HepG2 (cell line): ENCODE measurements around the gene MT1G. TPM values are rescaled to one million over a fixed set of nuclear protein-coding genes. Genes with fewer than 3 reads are reported as not detected.

ENCODE experiments used
- AKAP8 ChIP-seq: sonication (generic); formaldehyde crosslinking; IDR thresholded peaks from 2 replicates; pipeline ENCODE4 v1.5.1; 2020; ENCODE audit warnings: mild to moderate bottlenecking, missing genetic modification reagents
- ARNT ChIP-seq: fragments of 450-650 bp; IDR thresholded peaks from 2 replicates; pipeline ENCODE4 v1.6.1; 2017
- ARNTL ChIP-seq: sonication (generic); formaldehyde crosslinking; IDR thresholded peaks from 2 replicates; pipeline ENCODE4 v1.4.0; 2020; ENCODE audit warnings: mild to moderate bottlenecking, missing genetic modification reagents
- BCL6 ChIP-seq: IDR thresholded peaks from 2 replicates; pipeline ENCODE4 v1.6.1; 2016; ENCODE audit warnings: missing genetic modification reagents, missing compliant biosample characterization
- GABPB1 ChIP-seq: IDR thresholded peaks from 2 replicates; pipeline ENCODE4 v1.6.1; 2016; ENCODE audit warnings: mild to moderate bottlenecking, missing genetic modification reagents, moderate library complexity, missing compliant biosample characterization
- MATR3 ChIP-seq: sonication (generic); formaldehyde crosslinking; IDR thresholded peaks from 2 replicates; pipeline ENCODE4 v1.4.0; 2020; ENCODE audit warnings: missing genetic modification reagents
- NCOA2 ChIP-seq: sonication (generic); formaldehyde crosslinking; IDR thresholded peaks from 2 replicates; pipeline ENCODE4 v1.8.0; 2022; ENCODE audit warnings: inconsistent platforms
- NFATC3 ChIP-seq: sonication (generic); formaldehyde crosslinking; IDR thresholded peaks from 2 replicates; pipeline ENCODE4 v1.5.1; 2020; ENCODE audit warnings: mild to moderate bottlenecking, missing genetic modification reagents
- PAF1 ChIP-seq: IDR thresholded peaks from 2 replicates; pipeline ENCODE4 v1.6.1; 2016; ENCODE audit warnings: missing genetic modification reagents, missing compliant biosample characterization
- RARG ChIP-seq: sonication (generic); formaldehyde crosslinking; IDR thresholded peaks from 2 replicates; pipeline ENCODE4 v1.4.0; 2020; ENCODE audit warnings: low read depth, mild to moderate bottlenecking, missing genetic modification reagents
- SETDB1 ChIP-seq: sonication (generic); formaldehyde crosslinking; IDR thresholded peaks from 2 replicates; pipeline ENCODE4 v1.5.1; 2020; ENCODE audit warnings: missing genetic modification reagents, mild to moderate bottlenecking, borderline replicate concordance
- SOX6 ChIP-seq, 2 experiments: fragments of 450-650 bp in 1 of 2; sonication (generic) in 1 of 2; formaldehyde crosslinking in 1 of 2; IDR thresholded peaks; 2 replicates each; pipeline versions ENCODE4 v1.4.0 to v1.6.1; 2017 to 2020; ENCODE audit warnings: antibody characterized with exemption in 1 of 2, mild to moderate bottlenecking in 1 of 2, missing genetic modification reagents in 1 of 2
- ZNF263 ChIP-seq: sonication (generic); formaldehyde crosslinking; IDR thresholded peaks from 2 replicates; pipeline ENCODE4 v1.4.0; 2020; ENCODE audit warnings: missing genetic modification reagents
- ZNF547 ChIP-seq: sonication (generic); formaldehyde crosslinking; IDR thresholded peaks from 2 replicates; pipeline ENCODE4 v1.5.1; 2020; ENCODE audit warnings: mild to moderate bottlenecking, missing genetic modification reagents
- ZNF589 ChIP-seq: sonication (generic); formaldehyde crosslinking; conservative IDR thresholded peaks from 2 replicates; pipeline ENCODE4 v1.8.0; 2022; ENCODE audit warnings: mild to moderate bottlenecking, moderate library complexity, missing genetic modification reagents
- ZNF605 ChIP-seq: sonication (generic); formaldehyde crosslinking; IDR thresholded peaks from 2 replicates; pipeline ENCODE4 v1.8.0; 2022; ENCODE audit warnings: mild to moderate bottlenecking, missing genetic modification reagents
- polyA plus RNA-seq, 8 experiments: library from polyadenylated mRNA; depleted of rRNA in 3 of 8; stranded (reverse) in 7 of 8; unstranded in 1 of 8; fragments of >200 nt; fragmentation: Illumina TruSeq in 4 of 8; extraction: Trizol in 4 of 8; gene quantifications; 2 replicates each; pipeline versions ENCODE4 v1.2.1 to v1.2.3, GENCODE V29; 2011 to 2016; ENCODE audit warnings: low read depth in 4 of 8, missing spikeins in 1 of 8, mixed read lengths in 1 of 8; ENCODE audit not compliant: insufficient read depth in 1 of 8
- total RNA-seq, 5 experiments: library from RNA; depleted of rRNA; stranded (reverse); fragments of >200 nt; fragmentation: Illumina TruSeq; extraction: Trizol; gene quantifications; 2 replicates each; pipeline ENCODE4 v1.2.3, GENCODE V29; 2016; ENCODE audit warnings: low read depth in 1 of 5
- TF ChIP-seq, protein P1 (sequence below): sonication (generic); formaldehyde crosslinking; IDR thresholded peaks from 2 replicates; pipeline ENCODE4 v1.5.1; 2020; ENCODE audit warnings: mild to moderate bottlenecking, missing genetic modification reagents, moderate library complexity
- TF ChIP-seq, protein P2 (sequence below): sonication (generic); formaldehyde crosslinking; IDR thresholded peaks from 2 replicates; pipeline ENCODE4 v1.8.0; 2022; ENCODE audit warnings: mild to moderate bottlenecking, missing genetic modification reagents
- TF ChIP-seq, protein P3 (sequence below): sonication (generic); formaldehyde crosslinking; IDR thresholded peaks from 2 replicates; pipeline ENCODE4 v1.4.0; 2020; ENCODE audit warnings: missing genetic modification reagents
- TF ChIP-seq, protein P4 (sequence below): sonication (generic); formaldehyde crosslinking; IDR thresholded peaks from 2 replicates; pipeline ENCODE4 v1.5.0; 2020; ENCODE audit warnings: missing genetic modification reagents
- TF ChIP-seq, protein P5 (sequence below): sonication (generic); formaldehyde crosslinking; IDR thresholded peaks from 2 replicates; pipeline ENCODE4 v1.4.0; 2020; ENCODE audit warnings: missing genetic modification reagents, borderline replicate concordance

Gene MT1G
- total and polyA plus RNA-seq, 2 of the 13 experiments (the other 11 are each of a cell fraction or from before 2014, with no cell fraction given): 3.6 to 377 TPM

DNA sequence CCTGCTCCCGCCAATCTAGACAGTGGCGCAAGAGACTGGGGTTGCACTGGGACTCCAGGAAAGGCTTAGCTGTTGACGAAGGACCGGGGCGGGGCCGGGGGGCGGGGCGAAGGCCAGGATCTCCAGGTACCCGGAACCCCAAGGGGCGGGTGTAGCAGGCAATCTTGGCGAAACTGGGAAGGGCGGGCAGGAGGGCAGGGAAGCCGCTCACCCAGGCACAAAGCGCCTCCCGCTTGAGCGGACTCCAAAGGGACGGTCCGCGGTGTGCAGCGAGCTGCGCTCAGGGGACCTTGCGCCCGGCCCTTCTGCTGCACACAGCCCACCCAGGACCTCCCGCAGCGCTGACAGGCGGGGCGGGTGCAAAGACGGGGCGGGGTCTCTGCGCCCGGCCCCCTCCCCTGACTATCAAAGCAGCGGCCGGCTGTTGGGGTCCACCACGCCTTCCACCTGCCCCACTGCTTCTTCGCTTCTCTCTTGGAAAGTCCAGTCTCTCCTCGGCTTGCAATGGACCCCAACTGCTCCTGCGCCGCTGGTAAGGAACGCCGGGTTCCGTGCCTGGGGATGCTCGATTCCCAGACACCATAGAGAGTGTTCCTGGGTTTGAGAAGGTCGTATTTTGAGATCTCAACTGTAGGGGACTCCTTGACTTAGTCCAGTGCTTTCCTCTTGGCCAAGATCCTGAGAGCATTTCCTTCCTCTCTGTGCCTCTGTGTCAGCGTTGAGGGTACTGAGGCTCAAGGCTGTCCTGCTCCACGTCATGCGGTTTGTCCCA lies 10.1 kb downstream of the MT1G start, which contains the start of gene MT1F (continued):
- TF ChIP-seq SETDB1 (CRISPR knock-in tag): no peak
- 0 out of 2 replicates have a peak, but pooled peaks have one; percentile 9 for TF ChIP-seq ZNF263 (CRISPR knock-in tag)
- TF ChIP-seq ZNF547 (CRISPR knock-in tag): peak; percentile 50; the same call in 1 of the 2 replicates
- TF ChIP-seq BCL6 (CRISPR knock-in tag): peak; percentile 48
- no peak for TF ChIP-seq ARNT
- TF ChIP-seq AKAP8 (CRISPR knock-in tag): 0 out of 2 replicates have a peak, but pooled peaks have one; percentile 74
- TF ChIP-seq, protein P1, sequence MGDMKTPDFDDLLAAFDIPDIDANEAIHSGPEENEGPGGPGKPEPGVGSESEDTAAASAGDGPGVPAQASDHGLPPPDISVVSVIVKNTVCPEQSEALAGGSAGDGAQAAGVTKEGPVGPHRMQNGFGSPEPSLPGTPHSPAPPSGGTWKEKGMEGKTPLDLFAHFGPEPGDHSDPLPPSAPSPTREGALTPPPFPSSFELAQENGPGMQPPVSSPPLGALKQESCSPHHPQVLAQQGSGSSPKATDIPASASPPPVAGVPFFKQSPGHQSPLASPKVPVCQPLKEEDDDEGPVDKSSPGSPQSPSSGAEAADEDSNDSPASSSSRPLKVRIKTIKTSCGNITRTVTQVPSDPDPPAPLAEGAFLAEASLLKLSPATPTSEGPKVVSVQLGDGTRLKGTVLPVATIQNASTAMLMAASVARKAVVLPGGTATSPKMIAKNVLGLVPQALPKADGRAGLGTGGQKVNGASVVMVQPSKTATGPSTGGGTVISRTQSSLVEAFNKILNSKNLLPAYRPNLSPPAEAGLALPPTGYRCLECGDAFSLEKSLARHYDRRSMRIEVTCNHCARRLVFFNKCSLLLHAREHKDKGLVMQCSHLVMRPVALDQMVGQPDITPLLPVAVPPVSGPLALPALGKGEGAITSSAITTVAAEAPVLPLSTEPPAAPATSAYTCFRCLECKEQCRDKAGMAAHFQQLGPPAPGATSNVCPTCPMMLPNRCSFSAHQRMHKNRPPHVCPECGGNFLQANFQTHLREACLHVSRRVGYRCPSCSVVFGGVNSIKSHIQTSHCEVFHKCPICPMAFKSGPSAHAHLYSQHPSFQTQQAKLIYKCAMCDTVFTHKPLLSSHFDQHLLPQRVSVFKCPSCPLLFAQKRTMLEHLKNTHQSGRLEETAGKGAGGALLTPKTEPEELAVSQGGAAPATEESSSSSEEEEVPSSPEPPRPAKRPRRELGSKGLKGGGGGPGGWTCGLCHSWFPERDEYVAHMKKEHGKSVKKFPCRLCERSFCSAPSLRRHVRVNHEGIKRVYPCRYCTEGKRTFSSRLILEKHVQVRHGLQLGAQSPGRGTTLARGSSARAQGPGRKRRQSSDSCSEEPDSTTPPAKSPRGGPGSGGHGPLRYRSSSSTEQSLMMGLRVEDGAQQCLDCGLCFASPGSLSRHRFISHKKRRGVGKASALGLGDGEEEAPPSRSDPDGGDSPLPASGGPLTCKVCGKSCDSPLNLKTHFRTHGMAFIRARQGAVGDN: peak; percentile 68
- TF ChIP-seq, protein P2, sequence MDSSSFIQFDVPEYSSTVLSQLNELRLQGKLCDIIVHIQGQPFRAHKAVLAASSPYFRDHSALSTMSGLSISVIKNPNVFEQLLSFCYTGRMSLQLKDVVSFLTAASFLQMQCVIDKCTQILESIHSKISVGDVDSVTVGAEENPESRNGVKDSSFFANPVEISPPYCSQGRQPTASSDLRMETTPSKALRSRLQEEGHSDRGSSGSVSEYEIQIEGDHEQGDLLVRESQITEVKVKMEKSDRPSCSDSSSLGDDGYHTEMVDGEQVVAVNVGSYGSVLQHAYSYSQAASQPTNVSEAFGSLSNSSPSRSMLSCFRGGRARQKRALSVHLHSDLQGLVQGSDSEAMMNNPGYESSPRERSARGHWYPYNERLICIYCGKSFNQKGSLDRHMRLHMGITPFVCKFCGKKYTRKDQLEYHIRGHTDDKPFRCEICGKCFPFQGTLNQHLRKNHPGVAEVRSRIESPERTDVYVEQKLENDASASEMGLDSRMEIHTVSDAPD (CRISPR knock-in tag): no peak
- TF ChIP-seq MATR3 (CRISPR knock-in tag): no peak
- TF ChIP-seq, protein P3, sequence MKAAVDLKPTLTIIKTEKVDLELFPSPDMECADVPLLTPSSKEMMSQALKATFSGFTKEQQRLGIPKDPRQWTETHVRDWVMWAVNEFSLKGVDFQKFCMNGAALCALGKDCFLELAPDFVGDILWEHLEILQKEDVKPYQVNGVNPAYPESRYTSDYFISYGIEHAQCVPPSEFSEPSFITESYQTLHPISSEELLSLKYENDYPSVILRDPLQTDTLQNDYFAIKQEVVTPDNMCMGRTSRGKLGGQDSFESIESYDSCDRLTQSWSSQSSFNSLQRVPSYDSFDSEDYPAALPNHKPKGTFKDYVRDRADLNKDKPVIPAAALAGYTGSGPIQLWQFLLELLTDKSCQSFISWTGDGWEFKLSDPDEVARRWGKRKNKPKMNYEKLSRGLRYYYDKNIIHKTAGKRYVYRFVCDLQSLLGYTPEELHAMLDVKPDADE (CRISPR knock-in tag): peak; percentile 30; the same call in 1 of the 2 replicates
- TF ChIP-seq ZNF589 (CRISPR knock-in tag): 0 out of 2 replicates have a peak, but pooled peaks have one; percentile 42
- TF ChIP-seq SOX6 (IDR thresholded peaks at IDR 0.05): no peak
- TF ChIP-seq SOX6 (CRISPR knock-in tag; IDR thresholded peaks at IDR 0.05): peak; percentile 62
- TF ChIP-seq, protein P4, sequence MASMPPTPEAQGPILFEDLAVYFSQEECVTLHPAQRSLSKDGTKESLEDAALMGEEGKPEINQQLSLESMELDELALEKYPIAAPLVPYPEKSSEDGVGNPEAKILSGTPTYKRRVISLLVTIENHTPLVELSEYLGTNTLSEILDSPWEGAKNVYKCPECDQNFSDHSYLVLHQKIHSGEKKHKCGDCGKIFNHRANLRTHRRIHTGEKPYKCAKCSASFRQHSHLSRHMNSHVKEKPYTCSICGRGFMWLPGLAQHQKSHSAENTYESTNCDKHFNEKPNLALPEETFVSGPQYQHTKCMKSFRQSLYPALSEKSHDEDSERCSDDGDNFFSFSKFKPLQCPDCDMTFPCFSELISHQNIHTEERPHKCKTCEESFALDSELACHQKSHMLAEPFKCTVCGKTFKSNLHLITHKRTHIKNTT (CRISPR knock-in tag): no peak
- TF ChIP-seq PAF1 (CRISPR knock-in tag): no peak
- no peak for TF ChIP-seq RARG
- peak; percentile 69; the same call in 1 of the 2 replicates for TF ChIP-seq GABPB1 (CRISPR knock-in tag)
- TF ChIP-seq NCOA2 (CRISPR knock-in tag): no peak; the same call in 1 of the 2 replicates
- TF ChIP-seq, protein P5, sequence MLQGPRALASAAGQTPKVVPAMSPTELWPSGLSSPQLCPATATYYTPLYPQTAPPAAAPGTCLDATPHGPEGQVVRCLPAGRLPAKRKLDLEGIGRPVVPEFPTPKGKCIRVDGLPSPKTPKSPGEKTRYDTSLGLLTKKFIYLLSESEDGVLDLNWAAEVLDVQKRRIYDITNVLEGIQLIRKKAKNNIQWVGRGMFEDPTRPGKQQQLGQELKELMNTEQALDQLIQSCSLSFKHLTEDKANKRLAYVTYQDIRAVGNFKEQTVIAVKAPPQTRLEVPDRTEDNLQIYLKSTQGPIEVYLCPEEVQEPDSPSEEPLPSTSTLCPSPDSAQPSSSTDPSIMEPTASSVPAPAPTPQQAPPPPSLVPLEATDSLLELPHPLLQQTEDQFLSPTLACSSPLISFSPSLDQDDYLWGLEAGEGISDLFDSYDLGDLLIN (CRISPR knock-in tag): peak; percentile 34; the same call in 1 of the 2 replicates
- no peak for TF ChIP-seq ARNTL (CRISPR knock-in tag)
- no peak for TF ChIP-seq NFATC3 (CRISPR knock-in tag)
- TF ChIP-seq ZNF605 (CRISPR knock-in tag): peak; percentile 36; the same call in 1 of the 2 replicates
